SK-N-SH (cell line): ENCODE data around the gene ZNF385C. TPM values are rescaled to one million over a fixed set of nuclear protein-coding genes. Genes with fewer than 3 reads are reported as not detected.

Experiments used
- CTCF ChIA-PET: fragments of 300-600, 350-600 bp; formaldehyde crosslinking; extraction: SDS; loops from one replicate; lab custom pipeline; 2021; lab: Yijun Ruan, JAX
- POLR2A ChIA-PET: fragments of 350-600 bp; sonication (Branson Sonifier 250); formaldehyde crosslinking; extraction: SDS; loops from one replicate; lab custom pipeline; 2020; ENCODE audit warnings: antibody characterized with exemption, inconsistent platforms; lab: Yijun Ruan, JAX
- DNase-seq: peaks from one replicate; pipeline ENCODE4 v3.0.0; 2012
- H2AFZ ChIP-seq: fragments of 200-600 bp; sonication (generic); 2 replicates; pipeline ENCODE4 v1.8.1; 2016; ENCODE audit warnings: antibody characterized with exemption, mild to moderate bottlenecking, low read depth
- H3F3A ChIP-seq: fragments of 200-600 bp; sonication (generic); replicated peaks from 2 replicates; pipeline ENCODE3; 2016; ENCODE audit warnings: antibody characterized with exemption, mild to moderate bottlenecking; ENCODE audit not compliant: insufficient read depth
- H3K27ac ChIP-seq, 2 experiments: fragments of 200-500 bp in 1 of 2; fragments of 200-600 bp in 1 of 2; sonication (Bioruptor generic) in 1 of 2; sonication (generic), shearing (Covaris generic) in 1 of 2; 2 replicates each; pipeline versions ENCODE4 v1.5.1 to v1.6.1; 2014 to 2016; ENCODE audit warnings: low read depth in 2 of 2, inconsistent platforms in 1 of 2, low read length in 1 of 2, mild to moderate bottlenecking in 1 of 2, mixed read lengths in 1 of 2
- H3K27me3 ChIP-seq: fragments of 200-600 bp; sonication (generic), shearing (Covaris generic); 2 replicates; pipeline ENCODE4 v1.6.1; 2016; ENCODE audit warnings: mixed run types; ENCODE audit not compliant: insufficient read depth
- H3K36me3 ChIP-seq, 2 experiments: fragments of 200-500 bp in 1 of 2; fragments of 200-600 bp in 1 of 2; sonication (Bioruptor generic) in 1 of 2; sonication (generic) in 1 of 2; replicated peaks in 1 of 2; 2 replicates each; pipeline versions ENCODE3 to v1.5.1; 2014 to 2016; ENCODE audit warnings: low read length in 1 of 2, mild to moderate bottlenecking in 1 of 2; ENCODE audit not compliant: insufficient read depth in 2 of 2, control insufficient read depth in 1 of 2
- H3K4me1 ChIP-seq, 2 experiments: fragments of 200-500 bp in 1 of 2; fragments of 200-600 bp in 1 of 2; sonication (Bioruptor generic) in 1 of 2; sonication (generic), shearing (Covaris generic) in 1 of 2; 2 replicates each; pipeline versions ENCODE4 v1.5.1 to v1.6.1; 2014 to 2016; ENCODE audit warnings: low read depth in 1 of 2, low read length in 1 of 2, mixed run types in 1 of 2; ENCODE audit not compliant: insufficient read depth in 2 of 2, control insufficient read depth in 1 of 2
- H3K4me2 ChIP-seq: fragments of 200-600 bp; sonication (generic), shearing (Covaris generic); 2 replicates; pipeline ENCODE4 v1.6.1; 2017; ENCODE audit warnings: mixed run types
- H3K4me3 ChIP-seq, 2 experiments: fragments of 200-500 bp in 1 of 2; fragments of 200-600 bp in 1 of 2; sonication (Bioruptor generic) in 1 of 2; sonication (generic), shearing (Covaris generic) in 1 of 2; 2 replicates each; pipeline versions ENCODE4 v1.5.1 to v1.8.1; 2014 to 2016; ENCODE audit warnings: low read depth in 2 of 2, inconsistent platforms in 1 of 2, low read length in 1 of 2, mild to moderate bottlenecking in 1 of 2, mixed read lengths in 1 of 2, moderate library complexity in 1 of 2
- H3K79me2 ChIP-seq: fragments of 200-600 bp; sonication (generic); 2 replicates; pipeline ENCODE4 v1.8.1; 2017; ENCODE audit warnings: mild to moderate bottlenecking; ENCODE audit not compliant: insufficient read depth
- H3K9ac ChIP-seq: fragments of 200-600 bp; sonication (generic); 2 replicates; pipeline ENCODE4 v1.6.1; 2017; ENCODE audit warnings: mixed run types
- H3K9me2 ChIP-seq: fragments of 200-600 bp; sonication (generic); 2 replicates; pipeline ENCODE4 v1.6.1; 2017; ENCODE audit warnings: mixed run types
- H3K9me3 ChIP-seq: fragments of 200-600 bp; sonication (generic); 2 replicates; pipeline ENCODE4 v1.6.1; 2017; ENCODE audit warnings: mixed run types, mild to moderate bottlenecking, moderate library complexity
- H4K20me1 ChIP-seq: fragments of 200-600 bp; sonication (generic); 2 replicates; pipeline ENCODE4 v1.6.1; 2017; ENCODE audit warnings: mild to moderate bottlenecking, mixed run types; ENCODE audit not compliant: insufficient read depth
- CHD2 ChIP-seq: fragments of 150-350 bp; IDR thresholded peaks from 2 replicates; pipeline ENCODE4 v1.6.1; 2018; ENCODE audit warnings: low read length; ENCODE audit not compliant: partially characterized antibody
- EZH2phosphoT487 ChIP-seq: fragments of 200-600 bp; sonication (generic); IDR thresholded peaks from 2 replicates; pipeline ENCODE4 v1.6.1; 2017; ENCODE audit warnings: low read depth, mixed run types, mild to moderate bottlenecking, antibody characterized with exemption, moderate library complexity, borderline replicate concordance
- FOSL2 ChIP-seq: IDR thresholded peaks from 2 replicates; pipeline ENCODE4 v1.4.0; 2012; ENCODE audit warnings: low read depth, mild to moderate bottlenecking, moderate library complexity, borderline replicate concordance
- FOXM1 ChIP-seq: IDR thresholded peaks from 2 replicates; pipeline ENCODE4 v1.4.0; 2012; ENCODE audit warnings: low read depth, mild to moderate bottlenecking
- GABPA ChIP-seq: IDR thresholded peaks from 2 replicates; pipeline ENCODE4 v1.4.0; 2012; ENCODE audit warnings: low read depth, mild to moderate bottlenecking
- GATA2 ChIP-seq: sonication (generic); formaldehyde crosslinking; IDR thresholded peaks from 2 replicates; pipeline ENCODE4 v1.5.0; 2020; ENCODE audit warnings: mild to moderate bottlenecking, missing genetic modification reagents
- JUND ChIP-seq: IDR thresholded peaks from 2 replicates; pipeline ENCODE4 v1.4.0; 2012
- NFIC ChIP-seq: IDR thresholded peaks from 2 replicates; pipeline ENCODE4 v1.4.0; 2012; ENCODE audit warnings: borderline replicate concordance
- NRF1 ChIP-seq: IDR thresholded peaks from 2 replicates; pipeline ENCODE4 v1.6.1; 2012; ENCODE audit warnings: low read depth, mild to moderate bottlenecking, low read length
- POLR2AphosphoS5 ChIP-seq: IDR thresholded peaks from 2 replicates; pipeline ENCODE4 v1.6.1; 2012; ENCODE audit warnings: low read depth, low read length
- RCOR1 ChIP-seq: fragments of 150-350 bp; IDR thresholded peaks from 2 replicates; pipeline ENCODE4 v1.6.1; 2017; ENCODE audit warnings: antibody characterized with exemption, low read length
- REST ChIP-seq: IDR thresholded peaks from 2 replicates; pipeline ENCODE4 v1.6.1; 2012; ENCODE audit warnings: mild to moderate bottlenecking, low read depth, low read length, moderate library complexity
- RFX5 ChIP-seq: IDR thresholded peaks from 2 replicates; pipeline ENCODE4 v1.6.1; 2012; ENCODE audit warnings: mild to moderate bottlenecking, improper control_type of control experiment, low read length
- RXRA ChIP-seq: IDR thresholded peaks from 2 replicates; pipeline ENCODE4 v1.4.0; 2012; ENCODE audit warnings: low read depth, mild to moderate bottlenecking, borderline replicate concordance
- TEAD4 ChIP-seq: IDR thresholded peaks from 2 replicates; pipeline ENCODE4 v1.4.0; 2012; ENCODE audit warnings: mild to moderate bottlenecking, borderline replicate concordance; ENCODE audit not compliant: insufficient read depth
- USF2 ChIP-seq: fragments of 150-350 bp; IDR thresholded peaks from 2 replicates; pipeline ENCODE4 v1.6.1; 2017; ENCODE audit warnings: antibody characterized with exemption, low read length, low read depth, borderline replicate concordance
- YY1 ChIP-seq: IDR thresholded peaks from 2 replicates; pipeline ENCODE4 v1.4.0; 2012; ENCODE audit warnings: low read depth, mild to moderate bottlenecking
- WGBS: methylation state at CpG from one replicate; pipeline ENCODE4 v1.1.6; 2017; ENCODE audit warnings: low lambda C conversion rate; 5-methylcytosine and 5-hydroxymethylcytosine counted together
- polyA plus RNA-seq, 3 experiments: library from polyadenylated mRNA; depleted of rRNA; stranded (reverse); fragments of >200 nt; gene quantifications; 2 replicates each; pipeline ENCODE4 v1.2.3, GENCODE V29; 2012

Gene ZNF385C
- polyA plus RNA-seq, 1 of the 3 experiments (the other 2 are of a cell fraction): 0.05 TPM

- CTCF ChIA-PET: interaction anchor here (1.6 to 5.3 kb wide), 10 partner anchors 8 to 111 kb away, joined by 5 to 187 read pairs (median 15); partner anchors contain the start of genes DHX58, DNAJC7, NKIRAS2 and ZNF385C
- no peak overlapping the region for H3K9ac ChIP-seq
- TF ChIP-seq TEAD4 (no peak), RFX5 (no peak), NRF1 (no peak), POLR2AphosphoS5 (no peak), RCOR1 (no peak), JUND (no peak), USF2 (no peak), CHD2 (no peak), YY1 (no peak), FOSL2 (no peak), FOXM1 (no peak), REST (no peak), GABPA (no peak), EZH2phosphoT487 (no peak), NFIC (no peak), RXRA (no peak), GATA2 (CRISPR knock-in tag) (no peak)
- TF ChIP-seq, all 33 proteins: peak for 0
- Histone ChIP-seq H3K9me3 (no peaks in the 10 kb centered on the region), H3K4me2 (no peak overlapping the region), H4K20me1 (no peaks in the 10 kb centered on the region), H2AFZ (no peak overlapping the region), H3K4me3 (no peak overlapping the region), H3K27ac (no peak overlapping the region), H3K36me3 (no peaks in the 10 kb centered on the region), H3K9me2 (no peaks in the 10 kb centered on the region), H3K27me3 (no peaks in the 10 kb centered on the region), H3F3A (peaks cover 6% of the 10 kb centered on the region), H3K4me1 (peaks cover 0 to 12% of the 10 kb centered on the region in 2 experiments; a peak in 1 of 4 replicates), H3K79me2 (no peaks in the 10 kb centered on the region)
- no peak for DNase-seq
- WGBS: 73% methylated on average over 3 of the region's 3 CpGs
- POLR2A ChIA-PET: no interaction called here
These were observed 29.3 kb downstream of the ZNF385C start for GRCh38 chr17:42068979-42069378.
